ENCODE data around the gene ZNF845.
"Not testable (repeated sequence)": the region's sequence is repeated elsewhere in the genome, so short reads cannot be mapped to it uniquely, and the experiment has no call there.

Gene ZNF845

DNA sequence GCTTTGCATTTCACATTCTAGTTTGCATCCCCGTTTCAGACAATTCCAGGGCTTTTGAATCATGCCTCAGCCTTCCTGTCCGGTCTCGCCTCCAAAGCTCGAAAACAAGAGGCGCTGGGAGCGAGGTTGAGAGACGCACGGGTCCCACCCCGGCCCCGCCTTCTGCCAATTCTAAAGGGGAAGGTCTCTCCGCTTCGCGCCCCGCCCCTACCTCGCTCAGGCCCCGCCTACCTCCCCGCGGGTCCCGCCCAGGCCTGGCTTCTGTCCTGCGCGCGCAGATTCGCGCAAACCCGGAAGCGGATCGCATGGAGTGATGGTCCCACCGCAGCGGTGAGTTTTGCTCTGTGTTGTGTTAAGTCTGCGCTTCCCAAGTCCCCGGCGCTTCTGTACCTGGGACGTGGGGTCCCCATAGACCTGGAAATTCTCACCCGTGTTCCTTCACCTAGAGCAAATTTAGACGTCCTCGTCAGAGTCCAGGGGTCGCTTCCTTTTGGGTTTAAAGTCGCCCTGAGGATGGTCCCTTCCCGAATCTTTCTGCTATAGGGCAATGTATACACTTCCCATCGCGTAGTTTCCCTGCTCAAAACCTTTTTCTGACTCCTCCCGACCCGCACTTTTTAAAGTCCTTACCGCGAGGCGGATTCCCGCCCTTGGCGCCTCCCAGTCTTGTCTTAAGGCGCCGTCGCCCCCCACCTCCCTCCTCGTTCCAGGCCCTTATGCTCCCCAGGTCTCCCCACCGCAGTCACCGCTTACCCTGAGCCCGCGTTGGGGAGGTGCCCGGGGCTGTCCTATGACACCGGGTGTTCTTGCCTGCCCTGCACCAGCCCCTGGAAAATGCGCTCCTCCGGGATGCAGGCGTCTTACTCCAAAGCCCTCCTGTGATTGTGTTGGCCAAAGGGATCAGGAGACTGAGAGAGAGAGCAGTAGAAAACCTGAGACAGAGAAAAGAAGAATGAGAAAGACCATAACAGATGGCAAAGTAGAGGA lies at the start of gene ZNF845:
Gene ZNF845, plus strand, starts transcription at position 287 of the 987 bp plus-strand sequence. CDS start 7,559 bp downstream, outside the sequence.
- DNase-seq, result peak; percentile 77

DNA sequence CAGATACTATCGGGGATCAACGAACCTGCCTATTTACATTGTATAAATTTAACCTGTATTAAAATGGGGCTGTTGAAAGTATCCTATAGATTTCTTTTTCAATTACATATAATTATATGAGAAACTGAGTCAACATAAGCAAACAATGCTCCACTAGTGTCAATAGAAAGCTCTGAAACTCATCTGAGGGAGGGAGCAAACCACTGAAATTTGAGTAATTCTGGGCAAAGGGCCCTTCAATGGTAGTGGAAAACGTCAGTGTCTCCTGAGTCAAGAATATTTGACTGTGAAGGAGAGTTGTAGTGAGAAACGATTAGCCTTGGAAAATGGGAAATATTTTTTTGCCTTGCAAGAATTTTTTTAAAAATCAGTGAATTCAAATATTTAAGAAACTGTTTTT lies 48.5 kb upstream of the ZNF845 start:
- DNase-seq, result no peak

GRCh38 chr19:53290758-53291549 lies 42.6 kb upstream of the ZNF845 start:
- DNase-seq, result no peak

DNA sequence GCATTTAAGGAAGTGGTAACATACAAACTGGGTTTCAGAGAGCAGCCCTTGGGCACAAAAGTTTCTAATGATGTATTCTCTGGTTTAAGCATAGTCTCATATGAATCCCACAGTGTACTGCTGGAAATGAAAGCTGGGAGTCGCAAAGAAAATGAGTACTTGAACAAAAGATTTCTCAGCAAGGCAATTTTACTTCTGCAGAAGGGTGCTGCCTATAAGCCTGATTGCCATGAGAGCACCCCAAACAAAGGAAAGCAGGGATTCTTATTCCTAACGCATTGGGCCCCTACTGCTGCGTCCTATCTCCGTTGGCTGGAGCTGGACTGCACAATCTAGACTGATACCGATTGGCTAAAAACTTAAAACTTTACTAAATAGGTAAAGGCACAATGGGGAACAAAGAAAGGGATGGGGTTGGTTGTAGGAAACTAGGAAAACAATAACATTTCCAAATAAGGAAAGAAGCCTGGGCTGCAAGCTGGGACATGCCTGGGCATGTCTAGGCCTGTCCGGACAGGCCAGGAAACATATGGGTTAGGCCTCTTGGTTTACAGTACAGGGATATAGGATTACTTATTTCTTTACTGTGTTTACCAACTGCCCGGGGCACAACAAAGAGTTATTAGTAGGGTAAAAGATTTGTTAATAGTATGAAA lies 38.6 kb upstream of the ZNF845 start:
- no peak for DNase-seq

GRCh38 chr19:53301341-53301740 lies 32.2 kb upstream of the ZNF845 start:
- not testable (repeated sequence) for DNase-seq

DNA sequence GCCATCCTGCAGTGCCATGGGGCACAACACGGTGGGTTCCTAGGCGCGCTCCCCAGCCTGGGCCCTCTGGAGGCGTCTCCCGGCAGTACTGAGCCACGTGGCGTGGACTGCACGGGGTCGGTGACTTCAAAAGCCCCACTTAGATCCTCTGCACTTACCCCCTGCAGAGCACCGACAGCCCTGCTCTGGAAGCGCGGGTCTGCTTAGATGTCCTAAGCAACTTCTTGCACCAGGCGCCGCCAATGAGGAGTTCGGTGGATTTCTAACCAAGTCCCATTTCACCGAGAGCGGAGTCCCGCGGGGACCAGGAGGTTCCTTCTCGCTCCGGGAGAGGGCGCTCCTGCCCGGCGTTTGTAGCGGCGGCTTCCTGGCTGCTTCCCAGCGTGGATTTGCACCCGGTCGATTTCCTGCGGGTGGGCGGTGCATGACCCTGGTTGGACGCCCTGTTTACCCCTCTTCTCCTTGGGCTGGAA lies 25.2 kb upstream of the ZNF845 start:
- no peak for DNase-seq

DNA sequence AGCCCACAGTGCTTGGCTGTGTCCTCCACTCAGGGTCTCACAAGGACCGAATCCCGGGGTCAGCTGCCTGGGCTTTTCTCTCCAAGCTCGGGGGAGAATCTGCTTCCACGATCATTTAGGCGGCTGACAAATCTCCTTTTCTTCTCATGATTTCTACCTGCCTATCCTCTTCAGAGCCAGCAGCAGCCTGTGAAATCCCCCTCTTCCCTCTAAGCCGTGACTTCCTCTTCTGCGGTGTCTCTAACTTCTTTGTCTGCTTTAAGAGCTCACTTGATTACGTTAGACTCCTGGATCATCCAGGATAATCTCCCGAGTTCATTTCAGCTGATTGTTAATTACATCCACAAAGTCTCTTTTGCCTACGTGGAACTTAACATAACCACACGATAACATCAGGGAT lies 22.5 kb upstream of the ZNF845 start:
- DNase-seq, result no peak

- DNase-seq, result no peak
These were observed 21.7 kb upstream of the ZNF845 start for GRCh38 chr19:53311897-53312296.

GRCh38 chr19:53328967-53329366 lies 4.6 kb upstream of the ZNF845 start:
- no peak for DNase-seq

GRCh38 chr19:53332484-53332883 lies 1.1 kb upstream of the ZNF845 start:
- DNase-seq, result no peak

DNA sequence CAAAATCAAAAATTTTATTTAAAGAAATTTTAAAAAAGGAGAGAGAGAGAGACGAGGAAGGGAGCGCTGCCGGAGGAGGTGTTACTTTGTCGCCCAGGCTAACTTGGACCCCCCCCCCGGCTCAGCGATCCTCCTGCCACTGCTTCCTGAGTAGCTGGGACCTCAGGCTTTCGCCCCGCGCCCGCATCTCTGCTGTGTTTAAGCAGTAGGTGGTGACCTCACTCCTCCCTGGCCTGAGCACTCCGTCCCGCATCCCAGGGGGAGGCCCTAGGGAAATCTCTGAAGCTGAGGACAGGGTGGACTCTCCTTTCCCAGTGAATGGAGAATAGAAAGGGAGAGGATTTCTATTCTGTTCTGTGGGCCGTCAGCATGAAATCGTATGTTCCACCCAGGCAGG lies 485 bp upstream of the ZNF845 start:
- no peak for DNase-seq

- not testable (repeated sequence) for DNase-seq
These were observed 10.9 kb downstream of the ZNF845 start for GRCh38 chr19:53344403-53344802.

DNA sequence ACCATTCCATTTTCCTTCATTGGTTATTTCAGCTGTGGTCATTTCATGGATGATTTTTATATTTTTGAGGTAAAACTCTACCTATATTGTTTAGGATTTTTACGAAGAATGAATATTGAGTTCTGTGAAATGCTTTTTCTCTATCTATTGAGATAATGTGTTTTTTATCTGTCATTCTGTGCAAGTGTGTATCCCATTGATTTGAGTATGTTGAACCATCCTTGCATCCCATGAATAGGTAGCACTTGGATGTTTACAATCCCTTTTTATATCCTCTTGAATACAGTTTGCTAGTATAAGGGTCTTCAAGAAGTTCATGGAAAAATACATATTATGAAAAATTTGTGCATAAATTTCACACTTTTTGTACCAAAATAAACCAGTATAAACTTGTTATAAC lies 22.2 kb downstream of the ZNF845 start:
- DNase-seq, result no peak

DNA sequence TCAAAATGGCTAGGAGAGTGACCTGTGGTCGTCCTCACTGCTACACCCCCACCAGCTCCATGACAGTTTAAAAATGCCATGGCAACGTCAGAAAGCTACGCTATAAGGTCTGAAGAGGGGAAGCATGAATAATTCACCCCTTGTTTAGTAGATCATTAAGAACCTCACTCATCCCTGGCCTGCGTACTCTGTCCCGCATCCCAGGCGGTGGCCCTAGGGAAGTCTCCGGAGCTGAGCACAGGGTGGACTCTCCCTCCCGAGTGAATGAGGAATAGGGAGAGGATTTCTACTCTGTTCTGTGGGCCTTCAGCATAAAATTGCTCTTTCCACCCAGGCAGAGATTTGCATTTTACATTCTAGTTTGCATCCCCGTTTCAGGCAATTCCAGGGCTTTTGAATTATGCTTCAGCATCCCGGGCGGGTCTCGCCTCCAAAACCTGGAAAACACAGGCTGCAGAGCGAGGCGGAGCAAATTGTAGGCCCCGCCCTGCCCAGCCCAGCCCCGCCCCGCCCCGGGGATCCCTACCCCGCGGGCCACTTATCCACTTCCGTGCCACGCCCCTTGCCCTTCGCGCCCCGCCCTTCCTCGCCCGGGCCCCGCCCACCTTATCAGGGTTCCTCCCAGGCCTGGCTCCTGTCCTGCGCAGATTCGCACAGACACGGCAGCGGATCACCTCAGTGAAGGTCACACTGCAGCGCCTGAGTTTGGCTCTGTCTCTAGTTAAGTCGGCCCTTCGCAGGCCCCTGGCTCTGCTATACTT lies 24.5 kb downstream of the ZNF845 start:
- DNase-seq, result no peak

DNA sequence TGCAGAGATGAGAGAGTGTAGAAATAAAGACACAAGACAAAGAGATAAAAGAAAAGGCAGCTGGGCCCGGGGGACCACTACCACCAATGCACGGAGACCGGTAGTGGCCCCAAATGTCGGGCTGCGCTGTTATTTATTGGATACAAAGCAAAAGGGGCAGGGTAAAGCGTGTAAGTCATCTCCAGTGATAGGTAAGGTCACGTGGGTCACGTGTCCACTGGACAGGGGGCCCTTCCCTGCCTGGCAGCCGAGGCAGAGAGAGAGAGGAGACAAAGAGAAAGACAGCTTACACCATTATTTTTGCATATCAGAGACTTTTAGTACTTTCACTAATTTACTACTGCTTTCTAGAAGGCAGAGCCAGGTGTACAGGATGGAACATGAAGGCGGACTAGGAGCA lies 26.5 kb downstream of the ZNF845 start:
- DNase-seq, result not testable (repeated sequence)

DNA sequence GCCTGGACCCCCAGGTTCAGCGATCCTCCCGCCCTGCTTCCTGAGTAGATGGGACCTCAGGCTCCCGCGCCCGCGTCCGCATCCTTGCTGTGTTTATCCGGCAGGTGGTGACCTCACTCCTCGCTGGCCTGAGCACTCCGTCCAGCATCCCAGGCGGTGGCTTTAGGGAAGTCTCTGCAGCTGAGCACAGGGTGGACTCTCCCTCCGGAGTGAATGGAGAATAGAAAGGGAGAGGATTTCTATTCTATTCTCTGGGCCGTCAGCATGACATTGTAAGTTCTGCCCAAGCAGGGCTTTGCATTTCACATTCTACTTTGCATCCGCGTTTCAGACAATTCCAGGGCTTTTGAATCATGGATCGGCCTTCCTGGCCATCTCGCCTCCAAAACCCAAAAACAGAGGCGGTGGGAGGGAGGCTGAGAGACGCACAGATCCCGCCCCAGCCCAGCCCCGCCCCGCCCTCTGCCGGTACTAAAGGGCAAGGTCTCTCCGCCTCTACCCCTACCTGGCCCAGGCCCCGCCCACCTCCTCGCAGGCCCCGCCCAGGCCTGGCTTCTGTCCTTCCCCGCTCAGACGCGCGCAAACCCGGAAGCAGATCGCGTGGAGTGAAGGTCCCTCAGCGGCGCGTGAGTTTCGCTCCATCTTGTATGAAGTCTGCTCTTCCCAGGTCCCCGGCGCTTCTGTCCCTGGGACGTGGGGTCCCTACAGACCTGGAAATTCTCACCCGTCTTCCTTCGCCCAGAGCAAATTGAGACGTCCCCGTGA lies 31.8 kb downstream of the ZNF845 start, which contains the start of gene ZNF525:
Gene ZNF525, plus strand, starts transcription at position 572 of the 765 bp plus-strand sequence. CDS start 6,577 bp downstream, outside the sequence.
- DNase-seq, result peak; percentile 81

GRCh38 chr19:53365899-53366493 lies 32.4 kb downstream of the ZNF845 start:
- no peak for DNase-seq

DNA sequence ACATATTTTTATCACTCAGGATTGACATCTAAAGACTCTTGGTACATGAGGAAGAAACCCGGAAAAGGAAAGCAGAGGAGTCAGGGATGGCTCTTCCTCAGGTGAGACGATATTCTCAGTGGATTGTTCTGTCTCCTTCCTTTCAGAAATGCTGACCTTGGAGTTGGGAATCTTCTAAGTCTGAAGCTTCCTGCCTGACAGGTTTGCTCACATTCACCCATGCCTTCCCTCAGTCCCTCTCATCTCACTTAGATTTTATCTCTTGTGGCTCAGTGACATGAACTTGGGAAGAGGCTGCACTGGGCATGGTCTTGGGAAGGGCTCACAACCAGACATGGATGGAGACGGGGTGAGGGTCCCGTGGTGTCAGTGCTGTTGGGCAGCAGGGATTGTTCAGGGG lies 38.6 kb downstream of the ZNF845 start:
- no peak for DNase-seq

DNA sequence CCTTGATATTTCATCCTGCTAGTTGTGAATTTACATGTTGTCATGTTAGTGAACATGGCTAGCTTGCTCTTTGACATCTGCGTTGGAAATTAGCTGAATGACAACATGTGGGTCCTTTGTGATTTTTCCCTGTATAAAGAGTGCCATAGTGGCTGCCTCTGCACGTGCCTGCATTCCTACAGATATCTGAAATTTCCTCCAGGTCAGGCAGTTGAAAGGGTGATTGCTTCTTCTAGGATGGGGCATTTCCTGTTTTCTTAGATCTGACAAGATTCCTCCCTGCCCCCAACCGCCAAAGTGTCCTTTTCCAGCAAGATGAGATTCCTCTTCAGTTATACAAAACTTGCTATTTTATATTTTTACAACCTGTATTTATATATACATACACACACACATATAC lies 40.7 kb downstream of the ZNF845 start:
- no peak for DNase-seq

GRCh38 chr19:53374743-53375142 lies 41.2 kb downstream of the ZNF845 start:
- DNase-seq, result no peak

- DNase-seq, result no peak
These were observed 47.8 kb downstream of the ZNF845 start for GRCh38 chr19:53381376-53381775.

Measured in NCI-H2171 treated with DMSO at 0.1 percent for 48 hours (cell line).